ENCODE results near the gene NCOA7. TPM values are rescaled to one million over a fixed set of nuclear protein-coding genes. Genes with fewer than 3 reads are reported as not detected.
A peak's percentile ranks its signal among the peaks of the same experiment; 100 is the strongest.

The NCOA7 gene
- polyA plus RNA-seq, 6 donors from 2014 or later, result 1.6 to 10.9 (median 8.4) TPM

DNA sequence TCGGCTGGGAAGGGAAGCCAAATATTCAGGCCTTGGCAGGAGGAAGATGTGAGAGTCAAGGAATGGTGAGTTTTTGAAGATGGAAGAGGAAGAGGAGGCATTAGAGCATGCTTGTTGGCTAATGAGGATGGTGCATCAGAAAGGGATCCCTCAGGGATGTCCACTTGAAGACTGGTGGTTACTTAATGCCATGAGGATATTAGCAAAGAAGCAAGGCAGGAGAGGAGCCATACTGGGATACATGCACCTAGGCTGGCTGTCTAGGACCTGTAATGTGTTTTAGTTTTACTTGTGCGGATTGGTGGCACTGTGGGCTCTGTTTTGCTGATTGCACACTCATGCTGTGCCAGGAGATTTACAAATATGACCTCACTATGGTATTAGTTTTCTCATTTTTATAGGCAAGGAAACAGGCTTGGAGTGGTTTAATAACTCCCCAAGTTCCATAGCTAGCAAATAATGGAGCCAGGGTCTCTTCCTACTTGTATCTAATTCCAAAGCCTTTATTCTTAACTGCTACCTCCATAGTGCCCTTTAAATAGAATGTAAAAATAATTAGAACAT is 37.8 kb downstream of the NCOA7 start:
- H3K27ac Mint-ChIP-seq, result peak overlapping the region in 1 of 6 donors; percentile 1
- no peak overlapping the region for H3K4me3 Mint-ChIP-seq
- DNase-seq (no peak), ATAC-seq (ENCODE audit: low read depth in 2 of 2) (no peak)
- H3K9me3 Mint-ChIP-seq, result no peaks in the 10 kb centered on the region
- H3K27me3 Mint-ChIP-seq, result no peaks in the 10 kb centered on the region
- H3K36me3 Mint-ChIP-seq, result no peaks in the 10 kb centered on the region
- H3K4me1 Mint-ChIP-seq, result peaks cover 10 to 26% (median 22%) of the 10 kb centered on the region in 3 donors

GRCh38 chr6:125829433-125829832 is 38.7 kb downstream of the NCOA7 start:
- no peaks in the 10 kb centered on the region for H3K27me3 Mint-ChIP-seq
- ATAC-seq (ENCODE audit: low read depth in 2 of 2) (no peak), DNase-seq (no peak)
- H3K36me3 Mint-ChIP-seq, result no peaks in the 10 kb centered on the region
- no peak overlapping the region for H3K27ac Mint-ChIP-seq
- H3K9me3 Mint-ChIP-seq, result no peaks in the 10 kb centered on the region
- peaks cover 10 to 26% (median 25%) of the 10 kb centered on the region in 3 donors for H3K4me1 Mint-ChIP-seq
- H3K4me3 Mint-ChIP-seq, result no peak overlapping the region

GRCh38 chr6:125831659-125832058 is 40.9 kb downstream of the NCOA7 start:
- peak overlapping the region in 2 of 6 donors; percentile 70 to 71 for H3K27ac Mint-ChIP-seq
- DNase-seq (no peak), ATAC-seq (ENCODE audit: low read depth in 2 of 2) (peak in 1 of 2 donors; percentile 41)
- H3K4me1 Mint-ChIP-seq, result peaks cover 10 to 26% (median 25%) of the 10 kb centered on the region in 3 donors
- H3K36me3 Mint-ChIP-seq, result no peaks in the 10 kb centered on the region
- H3K4me3 Mint-ChIP-seq, result no peak overlapping the region
- no peaks in the 10 kb centered on the region for H3K27me3 Mint-ChIP-seq
- H3K9me3 Mint-ChIP-seq, result no peaks in the 10 kb centered on the region

- H3K36me3 Mint-ChIP-seq, result no peaks in the 10 kb centered on the region
- no peaks in the 10 kb centered on the region for H3K27me3 Mint-ChIP-seq
- H3K27ac Mint-ChIP-seq, result peak overlapping the region in 2 of 6 donors; percentile 1 to 49
- DNase-seq (no peak), ATAC-seq (ENCODE audit: low read depth in 2 of 2) (no peak)
- H3K4me3 Mint-ChIP-seq, result no peak overlapping the region
- H3K4me1 Mint-ChIP-seq, result peaks cover 10 to 28% (median 22%) of the 10 kb centered on the region in 3 donors
- no peaks in the 10 kb centered on the region for H3K9me3 Mint-ChIP-seq
Observed at GRCh38 chr6:125832391-125833117, 41.8 kb downstream of the NCOA7 start.

DNA sequence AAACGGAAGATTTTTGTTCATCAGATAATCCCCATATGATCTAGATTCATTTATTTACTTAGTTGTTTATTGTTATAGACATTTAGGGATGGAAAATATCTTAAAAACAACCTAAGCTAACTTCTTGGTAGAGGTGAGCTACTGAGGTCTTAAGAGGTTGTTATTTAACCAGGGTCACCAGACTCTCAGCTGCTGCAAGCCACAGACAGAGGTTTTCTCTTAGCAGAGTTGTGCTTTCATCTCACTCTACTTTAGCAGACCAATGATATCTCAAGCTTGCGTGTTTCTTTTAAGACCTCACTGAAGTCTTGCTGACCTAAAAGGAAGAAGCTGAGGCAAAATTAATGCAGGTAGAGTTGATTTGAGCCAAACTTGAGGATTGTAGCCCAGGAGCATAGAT is 43.6 kb downstream of the NCOA7 start:
- H3K36me3 Mint-ChIP-seq, result no peaks in the 10 kb centered on the region
- H3K27me3 Mint-ChIP-seq, result no peaks in the 10 kb centered on the region
- ATAC-seq (ENCODE audit: low read depth in 2 of 2), result no peak
- DNase-seq, result no peak
- no peak overlapping the region for H3K27ac Mint-ChIP-seq
- H3K4me3 Mint-ChIP-seq, result no peak overlapping the region
- H3K9me3 Mint-ChIP-seq, result no peaks in the 10 kb centered on the region
- H3K4me1 Mint-ChIP-seq, result peaks cover 17 to 30% (median 18%) of the 10 kb centered on the region in 3 donors

- no peak for DNase-seq
- Mint-ChIP-seq H3K4me3 (peak overlapping the region in 1 of 8 donors; percentile 53), H3K4me1 (peaks cover 15 to 30% (median 17%) of the 10 kb centered on the region in 3 donors), H3K27me3 (no peaks in the 10 kb centered on the region), H3K36me3 (no peaks in the 10 kb centered on the region), H3K27ac (no peak overlapping the region), H3K9me3 (no peaks in the 10 kb centered on the region)
- no peak for ATAC-seq (ENCODE audit: low read depth in 2 of 2)
Observed at GRCh38 chr6:125835221-125835744, 44.5 kb downstream of the NCOA7 start.

GRCh38 chr6:125836466-125836865 is 45.7 kb downstream of the NCOA7 start:
- DNase-seq, result no peak
- no peak for ATAC-seq (ENCODE audit: low read depth in 2 of 2)
- no peak overlapping the region for H3K4me3 Mint-ChIP-seq
- no peaks in the 10 kb centered on the region for H3K36me3 Mint-ChIP-seq
- H3K27ac Mint-ChIP-seq, result no peak overlapping the region
- peaks cover 14 to 23% (median 17%) of the 10 kb centered on the region in 3 donors for H3K4me1 Mint-ChIP-seq
- H3K9me3 Mint-ChIP-seq, result no peaks in the 10 kb centered on the region
- H3K27me3 Mint-ChIP-seq, result no peaks in the 10 kb centered on the region

GRCh38 chr6:125839471-125839870 is 48.7 kb downstream of the NCOA7 start:
- no peak overlapping the region for H3K4me3 Mint-ChIP-seq
- DNase-seq, result no peak
- H3K4me1 Mint-ChIP-seq, result peaks cover 6 to 9% (median 8%) of the 10 kb centered on the region in 3 donors
- no peaks in the 10 kb centered on the region for H3K9me3 Mint-ChIP-seq
- no peak overlapping the region for H3K27ac Mint-ChIP-seq
- no peak for ATAC-seq (ENCODE audit: low read depth in 2 of 2)
- H3K36me3 Mint-ChIP-seq, result no peaks in the 10 kb centered on the region
- H3K27me3 Mint-ChIP-seq, result no peaks in the 10 kb centered on the region

DNA sequence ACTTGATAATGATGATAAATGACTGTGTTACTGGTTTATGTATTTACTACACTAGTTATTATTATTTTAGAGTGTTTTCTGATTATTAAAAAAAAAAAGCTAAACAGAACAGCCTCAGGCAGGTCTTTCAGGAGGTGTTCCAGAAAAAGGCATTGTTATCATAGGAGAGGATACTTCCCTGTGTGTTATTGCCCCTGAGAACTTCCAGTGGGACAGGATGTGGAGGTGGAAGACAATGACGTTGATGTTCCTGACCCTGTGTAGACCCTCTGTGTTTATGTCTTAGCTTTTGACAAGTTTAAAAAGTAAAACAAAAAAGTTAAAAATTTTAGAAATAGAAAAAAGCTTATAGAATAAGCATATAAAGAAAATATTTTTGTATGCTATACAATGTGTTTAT is 49.1 kb downstream of the NCOA7 start:
- ATAC-seq (ENCODE audit: low read depth in 2 of 2) (no peak), DNase-seq (no peak)
- no peak overlapping the region for H3K4me3 Mint-ChIP-seq
- H3K36me3 Mint-ChIP-seq, result no peaks in the 10 kb centered on the region
- H3K9me3 Mint-ChIP-seq, result no peaks in the 10 kb centered on the region
- no peaks in the 10 kb centered on the region for H3K27me3 Mint-ChIP-seq
- peaks cover 6 to 9% (median 8%) of the 10 kb centered on the region in 3 donors for H3K4me1 Mint-ChIP-seq
- H3K27ac Mint-ChIP-seq, result no peak overlapping the region

DNA sequence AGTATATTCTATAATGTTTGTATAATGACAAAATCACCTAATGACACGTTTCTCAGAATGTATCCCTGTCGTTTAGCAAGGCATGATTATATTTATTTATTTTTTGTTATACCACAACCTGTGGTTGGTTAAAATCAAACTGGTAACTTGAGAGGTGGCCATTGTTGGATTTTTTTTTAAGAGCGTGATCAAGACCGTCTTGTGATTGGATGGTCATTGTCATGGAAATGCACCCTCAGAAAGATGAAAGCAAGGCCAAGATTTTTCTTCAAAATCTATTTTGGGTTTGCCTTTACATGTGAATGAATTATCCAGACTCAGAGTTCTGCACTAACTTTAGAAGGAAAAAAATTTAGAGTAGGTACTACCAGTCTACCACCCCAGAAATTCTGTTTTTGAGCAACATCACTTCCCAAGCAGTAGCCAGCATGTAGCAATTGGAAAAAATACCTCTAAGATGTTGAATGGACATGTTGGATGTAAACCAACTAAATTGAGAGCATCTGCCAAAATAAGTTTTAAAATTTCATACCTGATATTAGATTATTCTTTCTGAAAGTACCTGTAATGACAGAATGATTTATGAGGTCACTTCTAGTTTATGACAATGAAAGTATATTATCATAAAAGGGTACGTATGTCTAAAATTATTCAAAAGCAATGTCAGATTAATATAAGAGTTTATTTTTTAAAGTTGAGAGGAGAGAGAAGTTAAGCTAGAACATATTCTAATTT is 50.8 kb downstream of the NCOA7 start:
- Mint-ChIP-seq H3K4me1 (peaks cover 6 to 9% (median 8%) of the 10 kb centered on the region in 3 donors), H3K4me3 (no peak overlapping the region), H3K27me3 (no peaks in the 10 kb centered on the region), H3K36me3 (no peaks in the 10 kb centered on the region), H3K9me3 (no peaks in the 10 kb centered on the region), H3K27ac (no peak overlapping the region)
- no peak for DNase-seq
- ATAC-seq (ENCODE audit: low read depth in 2 of 2), result no peak

DNA sequence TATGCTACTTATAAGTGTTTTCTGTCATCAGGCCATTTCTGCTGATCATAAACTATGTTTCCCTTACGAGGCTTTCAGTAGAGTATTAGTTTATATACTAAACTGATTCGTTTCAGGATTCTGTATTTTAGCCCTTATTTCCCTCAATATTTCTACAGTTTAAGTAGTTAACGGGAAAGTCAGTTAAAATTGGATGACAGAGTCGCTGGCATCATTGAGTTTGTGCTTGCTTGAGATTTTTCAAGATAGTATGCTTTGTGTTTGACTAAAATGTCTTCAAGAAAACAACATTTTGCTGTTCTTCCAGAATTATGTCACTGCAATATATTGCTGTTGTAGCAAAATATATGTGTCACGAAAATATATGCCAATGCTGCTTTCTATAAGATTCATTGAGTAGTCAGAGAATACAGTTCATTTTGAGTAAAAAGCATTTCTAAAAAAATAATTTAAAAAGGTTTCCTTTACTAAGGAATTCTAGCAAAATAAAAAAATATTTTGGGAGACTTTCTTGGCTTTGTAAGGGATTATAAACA is 51.4 kb downstream of the NCOA7 start:
- H3K4me1 Mint-ChIP-seq, result peaks cover 6 to 9% (median 8%) of the 10 kb centered on the region in 3 donors
- no peaks in the 10 kb centered on the region for H3K36me3 Mint-ChIP-seq
- no peak overlapping the region for H3K27ac Mint-ChIP-seq

DNA sequence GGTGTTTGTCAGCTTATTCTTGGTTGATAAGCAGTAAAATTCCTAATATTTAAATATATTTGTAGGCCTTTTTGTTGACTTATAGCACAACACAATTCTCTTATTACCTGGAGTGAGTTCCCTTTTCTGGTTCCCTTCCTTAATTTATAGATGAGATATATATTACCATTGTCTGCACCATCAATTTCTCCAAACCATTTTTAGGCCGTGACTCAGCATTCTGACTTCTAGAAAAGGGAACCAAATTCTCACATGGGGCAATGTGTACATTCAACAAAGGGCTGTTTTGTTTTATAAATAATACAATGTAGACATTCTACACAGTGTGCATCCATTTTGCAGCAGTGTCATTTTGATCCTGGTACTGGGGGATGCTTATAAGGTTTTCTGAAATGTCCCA is 52.8 kb downstream of the NCOA7 start:
- Mint-ChIP-seq H3K27ac (no peak overlapping the region), H3K4me3 (no peak overlapping the region), H3K27me3 (no peaks in the 10 kb centered on the region), H3K4me1 (peaks cover 0 to 5% (median 4%) of the 10 kb centered on the region in 3 donors), H3K9me3 (peaks cover 0 to 7% (median 0%) of the 10 kb centered on the region in 7 donors), H3K36me3 (no peaks in the 10 kb centered on the region)
- DNase-seq, result no peak
- no peak for ATAC-seq (ENCODE audit: low read depth in 2 of 2)

More for the DNA sequence above, 51.4 kb downstream of the NCOA7 start:
- ATAC-seq (ENCODE audit: low read depth in 2 of 2), result no peak
- no peak for DNase-seq
- Mint-ChIP-seq H3K9me3 (no peaks in the 10 kb centered on the region), H3K4me3 (no peak overlapping the region), H3K27me3 (no peaks in the 10 kb centered on the region)

DNA sequence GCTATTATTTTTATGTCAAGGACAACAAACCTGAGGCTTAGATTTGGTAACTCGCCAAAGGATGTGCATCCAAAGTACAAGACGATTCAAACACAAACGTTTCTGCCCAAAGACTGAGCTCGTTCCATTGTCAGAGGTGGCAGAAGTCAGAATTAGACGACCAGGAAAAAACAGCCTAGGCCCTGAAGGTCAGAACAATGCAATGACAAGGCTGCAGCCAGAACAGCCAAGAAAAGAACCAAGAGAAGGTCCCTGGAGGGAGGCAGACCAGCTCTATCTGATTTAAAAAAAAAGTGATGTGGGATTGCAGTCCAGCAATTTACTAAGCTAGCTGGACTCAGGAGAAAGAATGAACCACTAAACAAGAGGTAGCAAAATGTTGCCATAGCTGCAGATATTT is 54.2 kb downstream of the NCOA7 start:
- H3K27ac Mint-ChIP-seq, result peak overlapping the region in 1 of 6 donors; percentile 59
- H3K4me1 Mint-ChIP-seq, result peaks cover 0 to 4% (median 0%) of the 10 kb centered on the region in 3 donors
- H3K4me3 Mint-ChIP-seq, result no peak overlapping the region
- H3K9me3 Mint-ChIP-seq, result peaks cover 0 to 7% (median 0%) of the 10 kb centered on the region in 7 donors
- DNase-seq (no peak), ATAC-seq (ENCODE audit: low read depth in 2 of 2) (no peak)
- H3K36me3 Mint-ChIP-seq, result no peaks in the 10 kb centered on the region
- no peaks in the 10 kb centered on the region for H3K27me3 Mint-ChIP-seq

Measured in naive B cell (primary cell).